Measurements from ENCODE around the gene XYLB. TPM values are rescaled to one million over a fixed set of nuclear protein-coding genes. Genes with fewer than 3 reads are reported as not detected.

The XYLB gene
- polyA plus RNA-seq, 1 donor from 2014 or later = 0.50 TPM

- no peaks in the 10 kb centered on the region for H3K9me2 ChIP-seq (ENCODE audit: insufficient read depth, low read length)
- H3K4me2 ChIP-seq (ENCODE audit: low read length) = no peak overlapping the region
- no peaks in the 10 kb centered on the region for H3K36me3 ChIP-seq (ENCODE audit: insufficient read depth, low read length)
- H3F3A ChIP-seq (ENCODE audit: insufficient read depth, low read length, poor library complexity, severe bottlenecking) = no peaks in the 10 kb centered on the region
- H3K27me3 ChIP-seq (ENCODE audit: insufficient read depth, low read depth, low read length) = no peaks in the 10 kb centered on the region
- H4K20me1 ChIP-seq (ENCODE audit: insufficient read depth) = no peaks in the 10 kb centered on the region
- H2AFZ ChIP-seq (ENCODE audit: low read depth, low read length) = no peak overlapping the region
- no peak overlapping the region for H3K27ac ChIP-seq (ENCODE audit: low read length)
- H3K9ac ChIP-seq (ENCODE audit: low read length) = no peak overlapping the region
- TF ChIP-seq REST (IDR thresholded peaks at IDR 0.05; ENCODE audit: borderline replicate concordance) (no peak), RAD21 (conservative IDR thresholded peaks at IDR 0.05) (no peak), TAF1 (IDR thresholded peaks at IDR 0.05; ENCODE audit: low read depth) (no peak), EP300 (conservative IDR thresholded peaks at IDR 0.05; ENCODE audit: poor library complexity, severe bottlenecking) (no peak), POLR2AphosphoS5 (IDR thresholded peaks at IDR 0.05) (no peak), SMC3 (conservative IDR thresholded peaks at IDR 0.05; ENCODE audit: poor library complexity) (no peak), CTCF (IDR thresholded peaks at IDR 0.05; ENCODE audit: poor library complexity, severe bottlenecking) (no peak), EZH2 (IDR thresholded peaks at IDR 0.05; ENCODE audit: borderline replicate concordance, insufficient read depth, low read length, poor library complexity, severe bottlenecking) (no peak), MXI1 (conservative IDR thresholded peaks at IDR 0.05; ENCODE audit: poor library complexity, severe bottlenecking) (no peak)
- H3K4me3 ChIP-seq (ENCODE audit: low read length) = no peak overlapping the region
- H3K9me3 ChIP-seq (ENCODE audit: low read length) = no peaks in the 10 kb centered on the region
- no peaks in the 10 kb centered on the region for H3K79me2 ChIP-seq (replicated peaks; ENCODE audit: insufficient read depth, low read length)
These were observed 31.7 kb upstream of the XYLB start for GRCh38 chr3:38314764-38315487.

- no peak overlapping the region for H3K4me2 ChIP-seq (ENCODE audit: low read length)
- H3K9ac ChIP-seq (ENCODE audit: low read length) = no peak overlapping the region
- no peaks in the 10 kb centered on the region for H3K9me3 ChIP-seq (ENCODE audit: low read length)
- H3K79me2 ChIP-seq (replicated peaks; ENCODE audit: insufficient read depth, low read length) = no peaks in the 10 kb centered on the region
- no peak for TF ChIP-seq SMC3 (conservative IDR thresholded peaks at IDR 0.05; ENCODE audit: poor library complexity)
- TF ChIP-seq EP300 (conservative IDR thresholded peaks at IDR 0.05; ENCODE audit: poor library complexity, severe bottlenecking) = no peak
- TF ChIP-seq MXI1 (conservative IDR thresholded peaks at IDR 0.05; ENCODE audit: poor library complexity, severe bottlenecking) = no peak
- no peak for TF ChIP-seq RAD21 (conservative IDR thresholded peaks at IDR 0.05)
- TF ChIP-seq TAF1 (IDR thresholded peaks at IDR 0.05; ENCODE audit: low read depth) = no peak
- TF ChIP-seq CTCF (IDR thresholded peaks at IDR 0.05; ENCODE audit: poor library complexity, severe bottlenecking) = no peak
- no peak for TF ChIP-seq REST (IDR thresholded peaks at IDR 0.05; ENCODE audit: borderline replicate concordance)
- no peak for TF ChIP-seq EZH2 (IDR thresholded peaks at IDR 0.05; ENCODE audit: borderline replicate concordance, insufficient read depth, low read length, poor library complexity, severe bottlenecking)
- TF ChIP-seq POLR2AphosphoS5 (IDR thresholded peaks at IDR 0.05) = no peak
- H3K27me3 ChIP-seq (ENCODE audit: insufficient read depth, low read depth, low read length) = no peaks in the 10 kb centered on the region
- no peaks in the 10 kb centered on the region for H3F3A ChIP-seq (ENCODE audit: insufficient read depth, low read length, poor library complexity, severe bottlenecking)
- H3K9me2 ChIP-seq (ENCODE audit: insufficient read depth, low read length) = no peaks in the 10 kb centered on the region
- H4K20me1 ChIP-seq (ENCODE audit: insufficient read depth) = no peaks in the 10 kb centered on the region
- H3K27ac ChIP-seq (ENCODE audit: low read length) = no peak overlapping the region
- H3K36me3 ChIP-seq (ENCODE audit: insufficient read depth, low read length) = no peaks in the 10 kb centered on the region
- H3K4me3 ChIP-seq (ENCODE audit: low read length) = no peak overlapping the region
- H2AFZ ChIP-seq (ENCODE audit: low read depth, low read length) = no peak overlapping the region
These were observed 30.9 kb upstream of the XYLB start for GRCh38 chr3:38315488-38316230.
